Tibial nerve (tissue), 3 donors: ENCODE measurements around the gene CCDC88C.

Source experiments
- CTCF ChIP-seq, 5 experiments: fragments of 200-600 bp in 3 of 5; fragments of 450-650 bp in 2 of 5; sonication (generic) in 3 of 5; IDR thresholded peaks; one replicate each; pipeline ENCODE4 v1.5.1; 2016 to 2019; ENCODE audit warnings: antibody characterized with exemption in 5 of 5, mild to moderate bottlenecking in 3 of 5, moderate library complexity in 2 of 5
- POLR2A ChIP-seq, 2 donors: fragments of 450-650 bp; IDR thresholded peaks; one replicate each; pipeline ENCODE4 v1.6.1; 2017; ENCODE audit warnings: antibody characterized with exemption in 2 of 2, mild to moderate bottlenecking in 2 of 2, moderate library complexity in 2 of 2

GRCh38 chr14:91261986-91262549 lies 155.6 kb downstream of the CCDC88C start:
- no peak for TF ChIP-seq CTCF (IDR thresholded peaks at IDR 0.05)
- TF ChIP-seq POLR2A (IDR thresholded peaks at IDR 0.05) = no peak
